HepG2 (cell line): ENCODE results near the gene PRDM10. TPM values are rescaled to one million over a fixed set of nuclear protein-coding genes. Genes with fewer than 3 reads are reported as not detected.

Experiments used
- CBX1 ChIP-seq: IDR thresholded peaks from one replicate; pipeline ENCODE4 v1.6.1; 2016; ENCODE audit warnings: antibody characterized with exemption, low read depth
- CREB1 ChIP-seq, 2 experiments: fragments of 450-650 bp in 1 of 2; IDR thresholded peaks; 2 replicates each; pipeline ENCODE4 v1.6.1; 2016 to 2017; ENCODE audit warnings: control low read depth in 1 of 2, mild to moderate bottlenecking in 1 of 2, missing compliant biosample characterization in 1 of 2, missing genetic modification characterization in 1 of 2
- FOXP1 ChIP-seq, 2 experiments: fragments of 450-650 bp in 1 of 2; IDR thresholded peaks; 2 replicates each; pipeline ENCODE4 v1.6.1; 2017 to 2018; ENCODE audit warnings: antibody characterized with exemption in 1 of 2
- HDAC2 ChIP-seq: sonication (generic); formaldehyde crosslinking; IDR thresholded peaks from 2 replicates; pipeline ENCODE4 v1.4.0; 2020; ENCODE audit warnings: missing genetic modification reagents
- IKZF1 ChIP-seq: fragments of 450-650 bp; IDR thresholded peaks from 2 replicates; pipeline ENCODE4 v1.7.1; 2016
- ISL2 ChIP-seq: sonication (generic); formaldehyde crosslinking; IDR thresholded peaks from 2 replicates; pipeline ENCODE4 v1.5.0; 2020; ENCODE audit warnings: missing genetic modification reagents
- KDM6A ChIP-seq: IDR thresholded peaks from 2 replicates; pipeline ENCODE4 v1.6.1; 2016; ENCODE audit warnings: low read depth
- KLF9 ChIP-seq: IDR thresholded peaks from 2 replicates; pipeline ENCODE4 v1.6.1; 2016; ENCODE audit warnings: low read depth
- MBNL3 ChIP-seq: fragments of 250-450 bp; sonication (Bioruptor Pico); conservative IDR thresholded peaks from 2 replicates; pipeline ENCODE4 v1.8.0; 2022; ENCODE audit warnings: mild to moderate bottlenecking, inconsistent platforms
- NCOA5 ChIP-seq: sonication (generic); formaldehyde crosslinking; IDR thresholded peaks from 2 replicates; pipeline ENCODE4 v1.4.0; 2020; ENCODE audit warnings: missing genetic modification reagents
- NCOR1 ChIP-seq: fragments of 200-600 bp; sonication (generic); IDR thresholded peaks from 2 replicates; pipeline ENCODE4 v1.7.0; 2017; ENCODE audit warnings: antibody characterized with exemption, low read length, borderline replicate concordance
- NR2F6 ChIP-seq, 2 experiments: IDR thresholded peaks; 2 replicates each; pipeline ENCODE4 v1.6.1; 2016; ENCODE audit warnings: antibody characterized with exemption in 1 of 2, mild to moderate bottlenecking in 1 of 2
- RBM22 ChIP-seq: fragments of 200-400 bp; formaldehyde crosslinking; optimal IDR thresholded peaks from 2 replicates; pipeline ENCODE3; 2017; ENCODE audit warnings: mild to moderate bottlenecking, low read length, moderate library complexity
- SNRNP70 ChIP-seq: fragments of 200-400 bp; formaldehyde crosslinking; IDR thresholded peaks from 2 replicates; pipeline ENCODE4 v1.6.1; 2017; ENCODE audit warnings: mild to moderate bottlenecking, low read depth, low read length, moderate library complexity
- SP2 ChIP-seq: sonication (generic); formaldehyde crosslinking; IDR thresholded peaks from 2 replicates; pipeline ENCODE4 v1.5.1; 2020; ENCODE audit warnings: mild to moderate bottlenecking, missing genetic modification reagents
- TCF12 ChIP-seq, 2 experiments: fragments of 450-650 bp in 1 of 2; sonication (generic) in 1 of 2; formaldehyde crosslinking in 1 of 2; IDR thresholded peaks; 2 replicates each; pipeline versions ENCODE4 v1.6.1 to v1.8.0; 2017 to 2022; ENCODE audit warnings: antibody characterized with exemption in 1 of 2, mild to moderate bottlenecking in 1 of 2, missing genetic modification reagents in 1 of 2, moderate library complexity in 1 of 2
- TFDP1 ChIP-seq: IDR thresholded peaks from 2 replicates; pipeline ENCODE4 v1.6.1; 2016; ENCODE audit warnings: missing compliant biosample characterization, missing genetic modification reagents, borderline replicate concordance
- TRIM22 ChIP-seq: fragments of 450-650 bp; IDR thresholded peaks from 2 replicates; pipeline ENCODE4 v1.6.1; 2017
- ZBED4 ChIP-seq: sonication (generic); formaldehyde crosslinking; IDR thresholded peaks from 2 replicates; pipeline ENCODE4 v1.4.0; 2020; ENCODE audit warnings: missing genetic modification reagents, borderline replicate concordance
- ZGPAT ChIP-seq: IDR thresholded peaks from 2 replicates; pipeline ENCODE4 v1.6.1; 2016; ENCODE audit warnings: mild to moderate bottlenecking
- ZNF260 ChIP-seq: sonication (generic); formaldehyde crosslinking; IDR thresholded peaks from 2 replicates; pipeline ENCODE4 v1.4.0; 2020; ENCODE audit warnings: missing genetic modification reagents, low read depth, mild to moderate bottlenecking, borderline replicate concordance
- polyA plus RNA-seq, 8 experiments: library from polyadenylated mRNA; depleted of rRNA in 3 of 8; stranded (reverse) in 7 of 8; unstranded in 1 of 8; fragments of >200 nt; fragmentation: Illumina TruSeq in 4 of 8; extraction: Trizol in 4 of 8; gene quantifications; 2 replicates each; pipeline versions ENCODE4 v1.2.1 to v1.2.3, GENCODE V29; 2011 to 2016; ENCODE audit warnings: low read depth in 4 of 8, missing spikeins in 1 of 8, mixed read lengths in 1 of 8; ENCODE audit not compliant: insufficient read depth in 1 of 8
- total RNA-seq, 5 experiments: library from RNA; depleted of rRNA; stranded (reverse); fragments of >200 nt; fragmentation: Illumina TruSeq; extraction: Trizol; gene quantifications; 2 replicates each; pipeline ENCODE4 v1.2.3, GENCODE V29; 2016; ENCODE audit warnings: low read depth in 1 of 5

Gene PRDM10
- total and polyA plus RNA-seq, 2 of the 13 experiments (the other 11 are each of a cell fraction or from before 2014, with no cell fraction given), result 5.7 to 5.8 TPM

- TF ChIP-seq ZBED4 (no peak; the same call in 1 of the 2 replicates), TRIM22 (no peak), IKZF1 (no peak), CREB1 (IDR thresholded peaks at IDR 0.05) (peak; percentile 79; the same call in 1 of the 2 replicates), CREB1 (CRISPR knock-in tag; IDR thresholded peaks at IDR 0.05) (no peak; the same call in none of the 2 replicates), HDAC2 (CRISPR knock-in tag) (no peak), NR2F6 (IDR thresholded peaks at IDR 0.05) (peak; percentile 82), NR2F6 (CRISPR knock-in tag; IDR thresholded peaks at IDR 0.05) (peak; percentile 91), ZNF260 (CRISPR knock-in tag) (no peak), SNRNP70 (no peak), FOXP1 (IDR thresholded peaks at IDR 0.05) (no peak), FOXP1 (CRISPR knock-in tag; IDR thresholded peaks at IDR 0.05) (no peak), CBX1 (no peak), KDM6A (CRISPR knock-in tag) (peak; percentile 22; the same call in 1 of the 2 replicates), NCOR1 (no peak), TFDP1 (peak; percentile 92), KLF9 (CRISPR knock-in tag) (no peak), ISL2 (CRISPR knock-in tag) (peak; percentile 45; the same call in 1 of the 2 replicates), RBM22 (peak; percentile 53), SP2 (peak; percentile 57; the same call in 1 of the 2 replicates), NCOA5 (CRISPR knock-in tag) (no peak; the same call in 1 of the 2 replicates), TCF12 (IDR thresholded peaks at IDR 0.05) (no peak), TCF12 (CRISPR knock-in tag; IDR thresholded peaks at IDR 0.05) (peak; percentile 78), MBNL3 (no peak), ZGPAT (CRISPR knock-in tag) (peak; percentile 84)
Observed at GRCh38 chr11:130002846-130003716, 446 bp upstream of the PRDM10 start (continued).
